ENCODE measurements around the gene FGGY. TPM values are rescaled to one million over a fixed set of nuclear protein-coding genes. Genes with fewer than 3 reads are reported as not detected.
A peak's percentile ranks its signal among the peaks of the same experiment; 100 is the strongest.

The FGGY gene
- total RNA-seq, 1 donor from 2014 or later = 12.6 TPM

- no peaks in the 10 kb centered on the region for H3K36me3 Mint-ChIP-seq
Measured at GRCh38 chr1:59751801-59752200, 454.9 kb downstream of the FGGY start.

GRCh38 chr1:59752556-59753414, 455.9 kb downstream of the FGGY start:
- no peak overlapping the region for H3K4me3 Mint-ChIP-seq
- H3K4me1 Mint-ChIP-seq (ENCODE audit: unreplicated experiment) = peaks cover 51% of the 10 kb centered on the region
- H3K9me3 Mint-ChIP-seq = no peaks in the 10 kb centered on the region

More at GRCh38 chr1:59751801-59752200, 454.9 kb downstream of the FGGY start:
- Mint-ChIP-seq H3K4me3 (no peak overlapping the region), H3K9me3 (no peaks in the 10 kb centered on the region), H3K27ac (no peak overlapping the region), H3K4me1 (ENCODE audit: unreplicated experiment) (peaks cover 55% of the 10 kb centered on the region), H3K27me3 (no peaks in the 10 kb centered on the region)
- DNase-seq (ENCODE audit: extremely low spot score, unreplicated experiment) = no peak
- no peak for TF ChIP-seq CTCF (conservative IDR thresholded peaks at IDR 0.05)

GRCh38 chr1:59755069-59755685, 458.3 kb downstream of the FGGY start:
- no peak for TF ChIP-seq CTCF (conservative IDR thresholded peaks at IDR 0.05)
- H3K27ac Mint-ChIP-seq = no peak overlapping the region
- H3K4me1 Mint-ChIP-seq (ENCODE audit: unreplicated experiment) = peaks cover 60% of the 10 kb centered on the region
- no peaks in the 10 kb centered on the region for H3K36me3 Mint-ChIP-seq
- no peaks in the 10 kb centered on the region for H3K9me3 Mint-ChIP-seq
- no peaks in the 10 kb centered on the region for H3K27me3 Mint-ChIP-seq
- H3K4me3 Mint-ChIP-seq = no peak overlapping the region
- DNase-seq (ENCODE audit: extremely low spot score, unreplicated experiment) = no peak

More at GRCh38 chr1:59752556-59753414, 455.9 kb downstream of the FGGY start:
- TF ChIP-seq CTCF (conservative IDR thresholded peaks at IDR 0.05) = no peak
- H3K27ac Mint-ChIP-seq = no peak overlapping the region
- no peak for DNase-seq (ENCODE audit: extremely low spot score, unreplicated experiment)
- H3K36me3 Mint-ChIP-seq = no peaks in the 10 kb centered on the region
- H3K27me3 Mint-ChIP-seq = no peaks in the 10 kb centered on the region

GRCh38 chr1:59757197-59757747, 460.4 kb downstream of the FGGY start:
- TF ChIP-seq CTCF (conservative IDR thresholded peaks at IDR 0.05) = no peak
- no peak for DNase-seq (ENCODE audit: extremely low spot score, unreplicated experiment)
- Mint-ChIP-seq H3K9me3 (no peaks in the 10 kb centered on the region), H3K4me1 (ENCODE audit: unreplicated experiment) (peaks cover 50% of the 10 kb centered on the region), H3K36me3 (no peaks in the 10 kb centered on the region), H3K4me3 (no peak overlapping the region), H3K27me3 (no peaks in the 10 kb centered on the region), H3K27ac (no peak overlapping the region)

GRCh38 chr1:59759156-59759925, 462.4 kb downstream of the FGGY start:
- no peaks in the 10 kb centered on the region for H3K9me3 Mint-ChIP-seq

More at GRCh38 chr1:59759156-59759925, 462.4 kb downstream of the FGGY start:
- peak; percentile 80 for DNase-seq (ENCODE audit: extremely low spot score, unreplicated experiment)
- H3K4me3 Mint-ChIP-seq = peak overlapping the region; percentile 77
- H3K27me3 Mint-ChIP-seq = no peaks in the 10 kb centered on the region
- no peak overlapping the region for H3K27ac Mint-ChIP-seq
- H3K4me1 Mint-ChIP-seq (ENCODE audit: unreplicated experiment) = peaks cover 41% of the 10 kb centered on the region
- TF ChIP-seq CTCF (conservative IDR thresholded peaks at IDR 0.05) = peak; percentile 99
- peaks cover 5% of the 10 kb centered on the region for H3K36me3 Mint-ChIP-seq

Measured in type B pancreatic cell (in vitro differentiated cells).